HepG2 (cell line): ENCODE measurements around the gene TPO. TPM values are rescaled to one million over a fixed set of nuclear protein-coding genes. Genes with fewer than 3 reads are reported as not detected.

Experiments used
- ATAC-seq: fragments of 200-7000 bp; cut with Tn5 transposase; 3 replicates; pipeline ENCODE4 v1.9.1; 2020; ENCODE audit warnings: mild to moderate bottlenecking, moderate library complexity
- BruUV-seq: library from RNA; stranded (reverse); fragments of 400-500 nt; replicated peaks from 2 replicates; lab custom pipeline; 2021; lab: Mats Ljungman, UMichigan
- CTCF ChIA-PET: fragments of 300-600 bp; formaldehyde crosslinking; extraction: SDS; loops from one replicate; lab custom pipeline; 2021; ENCODE audit warnings: low total read pairs, inconsistent platforms, low intra/inter-chr PET ratio; lab: Yijun Ruan, JAX
- POLR2A ChIA-PET: fragments of 350-600 bp; sonication (Branson Sonifier 250); formaldehyde crosslinking; loops from one replicate; lab custom pipeline; 2020; ENCODE audit warnings: antibody characterized with exemption, inconsistent platforms; lab: Yijun Ruan, JAX
- DNase-seq: peaks from one replicate; pipeline ENCODE4 v3.0.0-alpha.2; 2015; ENCODE audit warnings: low spot score
- FAIRE-seq: peaks from 3 replicates; lab custom pipeline; 2011; peaks lifted over from hg19 to GRCh38; lab: Jason Lieb, UNC
- H2AFZ ChIP-seq: one replicate; pipeline ENCODE4 v1.6.1; 2011; ENCODE audit warnings: low read length, inconsistent platforms
- H3K27ac ChIP-seq: fragments of 300-600 bp; 3 replicates; pipeline ENCODE4 v1.8.0; 2011; ENCODE audit warnings: mixed run types, mild to moderate bottlenecking, mixed read lengths, low read length, inconsistent platforms; ENCODE audit not compliant: insufficient read depth; ENCODE audit errors: extremely low read length
- H3K27me3 ChIP-seq, 2 experiments: fragments of 200-600 bp in 1 of 2; 2 replicates in 1 of 2; 3 replicates in 1 of 2; pipeline versions ENCODE4 v1.6.0 to v1.8.0; 2011; ENCODE audit warnings: low read length in 2 of 2, mild to moderate bottlenecking in 2 of 2, moderate library complexity in 2 of 2, inconsistent platforms in 1 of 2; ENCODE audit not compliant: insufficient read depth in 2 of 2, control insufficient read depth in 1 of 2
- H3K36me3 ChIP-seq, 2 experiments: fragments of 200-600 bp in 1 of 2; replicated peaks in 1 of 2; 2 replicates in 1 of 2; 3 replicates in 1 of 2; pipeline versions ENCODE4 v1.5.1 to v1.8.0; 2011; ENCODE audit warnings: low read length in 2 of 2, inconsistent platforms in 1 of 2; ENCODE audit not compliant: insufficient read depth in 2 of 2, control insufficient read depth in 1 of 2
- H3K4me1 ChIP-seq: 2 replicates; pipeline ENCODE4 v1.5.1; 2012; ENCODE audit warnings: low read length, inconsistent platforms; ENCODE audit not compliant: insufficient read depth
- H3K4me2 ChIP-seq: 2 replicates; pipeline ENCODE4 v1.6.0; 2011; ENCODE audit warnings: low read depth, low read length, inconsistent platforms
- H3K4me3 ChIP-seq, 3 experiments: fragments of 200-600 bp in 1 of 3; sonication (generic), shearing (Covaris generic) in 1 of 3; replicated peaks in 1 of 3; 2 replicates each; pipeline ENCODE4 v1.5.1; 2011 to 2016; ENCODE audit warnings: low read length in 3 of 3, inconsistent platforms in 2 of 3, low read depth in 2 of 3, mild to moderate bottlenecking in 2 of 3, control low read depth in 1 of 3, mixed read lengths in 1 of 3; ENCODE audit not compliant: insufficient read depth in 1 of 3
- H3K79me2 ChIP-seq: one replicate; pipeline ENCODE4 v1.6.1; 2011; ENCODE audit warnings: low read length, inconsistent platforms; ENCODE audit not compliant: insufficient read depth
- H3K9ac ChIP-seq: 2 replicates; pipeline ENCODE4 v1.6.0; 2011; ENCODE audit warnings: mild to moderate bottlenecking, low read depth, low read length, inconsistent platforms; ENCODE audit not compliant: insufficient read depth
- H3K9me3 ChIP-seq: 2 replicates; pipeline ENCODE4 v1.5.1; 2012; ENCODE audit warnings: mild to moderate bottlenecking, low read length
- H4K20me1 ChIP-seq: 2 replicates; pipeline ENCODE4 v1.6.0; 2011; ENCODE audit warnings: inconsistent platforms, mild to moderate bottlenecking, low read length, moderate library complexity; ENCODE audit not compliant: insufficient read depth
- GFI1 ChIP-seq: sonication (generic); formaldehyde crosslinking; IDR thresholded peaks from 2 replicates; pipeline ENCODE4 v1.5.0; 2020; ENCODE audit warnings: missing genetic modification reagents, mild to moderate bottlenecking, borderline replicate concordance
- HIVEP1 ChIP-seq: sonication (generic); formaldehyde crosslinking; IDR thresholded peaks from 2 replicates; pipeline ENCODE4 v1.4.0; 2020; ENCODE audit warnings: mild to moderate bottlenecking, missing genetic modification reagents
- POGZ ChIP-seq: sonication (generic); formaldehyde crosslinking; IDR thresholded peaks from 2 replicates; pipeline ENCODE4 v1.4.0; 2020; ENCODE audit warnings: mild to moderate bottlenecking, missing genetic modification reagents
- SALL1 ChIP-seq: sonication (generic); formaldehyde crosslinking; IDR thresholded peaks from 2 replicates; pipeline ENCODE4 v1.8.0; 2022; ENCODE audit warnings: mild to moderate bottlenecking, missing genetic modification reagents
- STAT6 ChIP-seq: sonication (generic); formaldehyde crosslinking; IDR thresholded peaks from 2 replicates; pipeline ENCODE4 v1.4.0; 2020; ENCODE audit warnings: missing genetic modification reagents, mild to moderate bottlenecking, borderline replicate concordance
- SYNCRIP ChIP-seq: fragments of 200-400 bp; formaldehyde crosslinking; IDR thresholded peaks from 2 replicates; pipeline ENCODE4 v1.6.1; 2018; ENCODE audit warnings: mild to moderate bottlenecking, low read depth, low read length; ENCODE audit not compliant: insufficient read depth
- TRAFD1 ChIP-seq: sonication (generic); formaldehyde crosslinking; IDR thresholded peaks from 2 replicates; pipeline ENCODE4 v1.5.1; 2020; ENCODE audit warnings: missing genetic modification reagents, mild to moderate bottlenecking, borderline replicate concordance
- UBTF ChIP-seq: sonication (generic); formaldehyde crosslinking; IDR thresholded peaks from 2 replicates; pipeline ENCODE4 v1.4.0; 2020; ENCODE audit warnings: mild to moderate bottlenecking, missing genetic modification reagents
- ZNF205 ChIP-seq: IDR thresholded peaks from 2 replicates; pipeline ENCODE4 v1.6.1; 2018; ENCODE audit warnings: missing biosample characterization, missing genetic modification reagents
- ZNF232 ChIP-seq: sonication (generic); formaldehyde crosslinking; IDR thresholded peaks from 2 replicates; pipeline ENCODE4 v1.4.0; 2020; ENCODE audit warnings: missing genetic modification reagents, borderline replicate concordance
- ZNF556 ChIP-seq: sonication (generic); formaldehyde crosslinking; IDR thresholded peaks from 2 replicates; pipeline ENCODE4 v1.4.0; 2020; ENCODE audit warnings: mild to moderate bottlenecking, missing genetic modification reagents, borderline replicate concordance
- WGBS: methylation state at CpG from one replicate; pipeline ENCODE4 v1.1.6; 2017; ENCODE audit warnings: low lambda C conversion rate; 5-methylcytosine and 5-hydroxymethylcytosine counted together
- in situ Hi-C: cut with HindIII; loops from 2 replicates; pipeline ENCODE4 v1.10.0; 2017; ENCODE audit warnings: low pct_unique_long_range_greater_than_20kb; ENCODE audit not compliant: extremely low pct_ligation_motif_present
- intact Hi-C: fragments of 100-400 bp; cut with micrococcal nuclease; formaldehyde crosslinking; loops from one replicate; pipeline ENCODE4 v1.10.0; 2022; ENCODE audit not compliant: unreplicated experiment
- polyA plus RNA-seq, 8 experiments: library from polyadenylated mRNA; depleted of rRNA in 3 of 8; stranded (reverse) in 7 of 8; unstranded in 1 of 8; fragments of >200 nt; fragmentation: Illumina TruSeq in 4 of 8; extraction: Trizol in 4 of 8; gene quantifications; 2 replicates each; pipeline versions ENCODE4 v1.2.1 to v1.2.3, GENCODE V29; 2011 to 2016; ENCODE audit warnings: low read depth in 4 of 8, missing spikeins in 1 of 8, mixed read lengths in 1 of 8; ENCODE audit not compliant: insufficient read depth in 1 of 8
- total RNA-seq, 5 experiments: library from RNA; depleted of rRNA; stranded (reverse); fragments of >200 nt; fragmentation: Illumina TruSeq; extraction: Trizol; gene quantifications; 2 replicates each; pipeline ENCODE4 v1.2.3, GENCODE V29; 2016; ENCODE audit warnings: low read depth in 1 of 5

TPO gene
- total and polyA plus RNA-seq, 2 of the 13 experiments (the other 11 are each of a cell fraction or from before 2014, with no cell fraction given) = not detected

- ChIA-PET POLR2A (no interaction called here), CTCF (no interaction called here)
- Histone ChIP-seq H3K4me2 (no peak overlapping the region), H3K4me1 (no peaks in the 10 kb centered on the region), H3K79me2 (no peaks in the 10 kb centered on the region), H3K9ac (no peak overlapping the region), H3K27ac (no peak overlapping the region), H3K27me3 (peaks cover 10 to 75% of the 10 kb centered on the region in 2 experiments; a peak in 4 of 5 replicates), H3K9me3 (no peaks in the 10 kb centered on the region), H3K4me3 (no peak overlapping the region), H4K20me1 (no peaks in the 10 kb centered on the region; the same call in 1 of the 2 replicates), H3K36me3 (no peaks in the 10 kb centered on the region), H2AFZ (no peak overlapping the region)
- no peak for DNase-seq
- FAIRE-seq = no peak
- BruUV-seq = no TSS peak
- ATAC-seq = no peak
- intact Hi-C loops = no loop called here
- TF ChIP-seq POGZ (CRISPR knock-in tag) = no peak
- TF ChIP-seq HIVEP1 (CRISPR knock-in tag) = no peak
- TF ChIP-seq ZNF556 (CRISPR knock-in tag) = no peak
- TF ChIP-seq TRAFD1 (CRISPR knock-in tag) = no peak
- TF ChIP-seq ZNF232 (CRISPR knock-in tag) = no peak
- in situ Hi-C loops = no loop called here
- 34% methylated on average over 14 of the region's 15 CpGs for WGBS
Observed at GRCh38 chr2:1559589-1560175, 146.4 kb downstream of the TPO start.

GRCh38 chr2:1561259-1561658 is 148.0 kb downstream of the TPO start:
- Histone ChIP-seq H3K36me3 (no peaks in the 10 kb centered on the region), H4K20me1 (no peaks in the 10 kb centered on the region; the same call in 1 of the 2 replicates), H3K4me2 (no peak overlapping the region), H3K4me3 (no peak overlapping the region), H3K79me2 (no peaks in the 10 kb centered on the region), H3K9me3 (peaks cover 7% of the 10 kb centered on the region; the same call in 1 of the 2 replicates), H3K4me1 (no peaks in the 10 kb centered on the region), H3K27ac (no peak overlapping the region), H3K27me3 (peaks cover 9 to 68% of the 10 kb centered on the region in 2 experiments; a peak in 4 of 5 replicates), H2AFZ (no peak overlapping the region), H3K9ac (no peak overlapping the region)
- CTCF ChIA-PET = no interaction called here
- no TSS peak for BruUV-seq
- in situ Hi-C loops (no loop called here), intact Hi-C loops (no loop called here)
- no peak for FAIRE-seq
- DNase-seq = no peak
- POLR2A ChIA-PET = no interaction called here
- no peak for ATAC-seq
- WGBS = 32% methylated on average over 14 of the region's 14 CpGs
- TF ChIP-seq STAT6 (CRISPR knock-in tag) = no peak
- TF ChIP-seq SYNCRIP = no peak
- no peak for TF ChIP-seq GFI1 (CRISPR knock-in tag)
- no peak for TF ChIP-seq UBTF
- TF ChIP-seq ZNF205 (CRISPR knock-in tag) = no peak
- TF ChIP-seq SALL1 (CRISPR knock-in tag) = no peak
